ENCODE data around the gene DHRS3. TPM values are rescaled to one million over a fixed set of nuclear protein-coding genes. Genes with fewer than 3 reads are reported as not detected.

Gene DHRS3
- total and polyA plus RNA-seq, 8 donors: 15.1 to 103 (median 58.2) TPM

GRCh38 chr1:12531179-12531499 lies 86.9 kb downstream of the DHRS3 start:
- Histone ChIP-seq H3K36me3 (no peaks in the 10 kb centered on the region), H3K27ac (peak overlapping the region in 3 of 5 donors; percentile 24 to 88 (median 54)), H3K4me3 (no peak overlapping the region), H3K27me3 (no peaks in the 10 kb centered on the region), H3K4me1 (peaks cover 27 to 47% (median 34%) of the 10 kb centered on the region in 4 donors), H3K9me3 (no peaks in the 10 kb centered on the region)
- WGBS, 5 donors: 23 to 67% (median 40%) methylated on average over 1 of the region's 1 CpG
- intact Hi-C loops (cut with DNase I; ENCODE audit: low total_unique reads): no loop called here
- TF ChIP-seq EP300 (IDR thresholded peaks at IDR 0.05): no peak
- TF ChIP-seq, protein P1, sequence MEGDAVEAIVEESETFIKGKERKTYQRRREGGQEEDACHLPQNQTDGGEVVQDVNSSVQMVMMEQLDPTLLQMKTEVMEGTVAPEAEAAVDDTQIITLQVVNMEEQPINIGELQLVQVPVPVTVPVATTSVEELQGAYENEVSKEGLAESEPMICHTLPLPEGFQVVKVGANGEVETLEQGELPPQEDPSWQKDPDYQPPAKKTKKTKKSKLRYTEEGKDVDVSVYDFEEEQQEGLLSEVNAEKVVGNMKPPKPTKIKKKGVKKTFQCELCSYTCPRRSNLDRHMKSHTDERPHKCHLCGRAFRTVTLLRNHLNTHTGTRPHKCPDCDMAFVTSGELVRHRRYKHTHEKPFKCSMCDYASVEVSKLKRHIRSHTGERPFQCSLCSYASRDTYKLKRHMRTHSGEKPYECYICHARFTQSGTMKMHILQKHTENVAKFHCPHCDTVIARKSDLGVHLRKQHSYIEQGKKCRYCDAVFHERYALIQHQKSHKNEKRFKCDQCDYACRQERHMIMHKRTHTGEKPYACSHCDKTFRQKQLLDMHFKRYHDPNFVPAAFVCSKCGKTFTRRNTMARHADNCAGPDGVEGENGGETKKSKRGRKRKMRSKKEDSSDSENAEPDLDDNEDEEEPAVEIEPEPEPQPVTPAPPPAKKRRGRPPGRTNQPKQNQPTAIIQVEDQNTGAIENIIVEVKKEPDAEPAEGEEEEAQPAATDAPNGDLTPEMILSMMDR (IDR thresholded peaks at IDR 0.05): no peak
- no peak for TF ChIP-seq POLR2AphosphoS5 (IDR thresholded peaks at IDR 0.05)
- no peak for TF ChIP-seq POLR2A (IDR thresholded peaks at IDR 0.05)
- no peak for DNase-seq

DNA sequence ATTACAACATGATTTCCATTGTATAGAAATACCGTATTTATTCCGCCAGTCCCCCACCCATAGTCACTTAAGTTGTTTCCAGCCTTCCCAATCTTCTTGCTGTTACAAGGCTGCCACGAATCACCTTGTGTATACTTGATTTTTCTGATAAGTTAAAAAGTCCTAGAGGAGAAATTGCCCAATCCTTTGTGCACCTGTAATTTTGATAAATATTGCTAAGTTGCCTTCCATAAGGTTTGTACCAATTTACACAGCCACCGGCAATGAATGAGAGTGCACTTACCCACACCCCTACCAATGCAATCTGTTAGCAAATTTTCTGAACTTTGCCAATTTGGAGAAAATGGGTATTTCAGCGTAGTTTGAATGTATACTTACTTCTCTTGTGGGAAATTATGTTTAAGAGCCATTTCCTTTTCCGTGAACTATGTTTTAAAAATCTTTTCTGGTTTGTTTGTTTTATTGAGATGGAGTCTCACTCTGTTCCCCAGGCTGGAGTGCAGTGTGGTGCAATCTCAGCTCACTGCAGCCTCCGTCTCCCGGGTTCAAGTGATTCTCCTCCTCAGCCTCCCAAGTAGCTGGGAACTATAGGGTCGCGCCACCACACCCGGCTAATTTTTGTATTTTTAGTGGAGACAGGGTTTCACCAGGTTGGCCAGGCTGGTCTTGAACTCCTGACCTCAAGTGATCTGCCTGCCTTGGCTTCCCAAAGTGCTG lies 87.4 kb downstream of the DHRS3 start:
- Histone ChIP-seq H3K36me3 (no peaks in the 10 kb centered on the region), H3K27me3 (no peaks in the 10 kb centered on the region), H3K27ac (peak overlapping the region in 4 of 5 donors; percentile 24 to 88 (median 59)), H3K9me3 (no peaks in the 10 kb centered on the region), H3K4me3 (no peak overlapping the region), H3K4me1 (peaks cover 29 to 52% (median 38%) of the 10 kb centered on the region in 4 donors)
- intact Hi-C loops (cut with DNase I; ENCODE audit: low total_unique reads): no loop called here
- DNase-seq: no peak
- no peak for TF ChIP-seq POLR2AphosphoS5 (IDR thresholded peaks at IDR 0.05)
- no peak for TF ChIP-seq EP300 (IDR thresholded peaks at IDR 0.05)
- TF ChIP-seq, protein P1 (IDR thresholded peaks at IDR 0.05): no peak
- TF ChIP-seq POLR2A (IDR thresholded peaks at IDR 0.05): no peak
- WGBS, 5 donors: 62 to 78% (median 67%) methylated on average over 11 of the region's 11 CpGs

- no peak for DNase-seq
- peaks cover 29 to 59% (median 44%) of the 10 kb centered on the region in 4 donors for H3K4me1 ChIP-seq
- H3K27me3 ChIP-seq: no peaks in the 10 kb centered on the region
- TF ChIP-seq POLR2A (IDR thresholded peaks at IDR 0.05) (no peak), POLR2AphosphoS5 (IDR thresholded peaks at IDR 0.05) (no peak), EP300 (IDR thresholded peaks at IDR 0.05) (no peak)
- TF ChIP-seq, protein P1 (IDR thresholded peaks at IDR 0.05): no peak
- peak overlapping the region; percentile 34 to 88 (median 81) for H3K27ac ChIP-seq
- H3K9me3 ChIP-seq: no peaks in the 10 kb centered on the region
- WGBS, 5 donors: 77 to 91% (median 86%) methylated on average over 3 of the region's 3 CpGs
- H3K4me3 ChIP-seq: no peak overlapping the region
- no peaks in the 10 kb centered on the region for H3K36me3 ChIP-seq
- intact Hi-C loops (cut with DNase I; ENCODE audit: low total_unique reads): no loop called here
Observed at GRCh38 chr1:12529640-12530174, 88.3 kb downstream of the DHRS3 start.

DNA sequence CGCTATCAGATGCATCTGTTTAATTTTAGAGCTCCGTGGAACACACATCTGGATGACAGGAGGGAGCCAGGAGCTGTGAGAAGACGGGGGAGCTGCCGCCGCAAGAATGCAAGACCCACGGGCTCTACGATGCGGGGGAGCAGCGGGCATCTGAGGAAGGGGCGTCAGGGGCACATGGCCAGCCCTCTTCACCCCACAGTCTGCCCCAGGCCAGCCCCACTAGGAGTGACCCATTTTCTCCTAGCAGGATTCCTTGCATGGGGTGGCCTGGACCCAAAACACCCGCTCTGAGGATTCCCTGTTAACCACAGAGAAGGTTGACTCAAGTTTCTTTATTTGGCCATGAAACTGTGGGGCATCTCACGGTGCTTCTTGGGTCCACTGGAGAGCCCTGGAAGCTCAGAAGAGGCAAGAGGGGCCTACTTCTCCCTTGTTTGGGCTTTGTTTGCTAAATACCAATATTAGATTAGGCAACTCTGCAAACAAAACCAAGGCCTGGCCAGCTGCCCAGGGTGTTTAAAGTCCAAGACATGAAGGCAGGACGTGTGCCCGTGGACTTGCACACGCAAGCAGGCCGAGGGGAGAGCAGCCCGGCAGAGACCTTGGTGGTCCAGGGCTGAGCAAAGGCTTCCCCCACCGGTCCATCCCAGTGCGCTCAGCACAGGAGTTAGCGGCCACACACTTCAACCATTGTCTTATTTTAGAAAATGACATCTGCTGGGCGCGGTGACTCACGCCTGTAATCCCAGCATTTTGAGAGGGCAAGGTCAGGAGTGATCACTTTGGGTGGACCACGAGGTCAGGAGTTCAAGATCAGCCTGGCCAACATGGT lies 89.8 kb downstream of the DHRS3 start:
- H3K36me3 ChIP-seq: no peaks in the 10 kb centered on the region
- no peaks in the 10 kb centered on the region for H3K9me3 ChIP-seq
- no peaks in the 10 kb centered on the region for H3K27me3 ChIP-seq
- TF ChIP-seq POLR2AphosphoS5 (IDR thresholded peaks at IDR 0.05): peak; percentile 28 to 75 (median 31)
- TF ChIP-seq, protein P1 (IDR thresholded peaks at IDR 0.05): no peak
- no peak for TF ChIP-seq EP300 (IDR thresholded peaks at IDR 0.05)
- TF ChIP-seq POLR2A (IDR thresholded peaks at IDR 0.05): no peak
- H3K4me1 ChIP-seq: peaks cover 29 to 59% (median 44%) of the 10 kb centered on the region in 4 donors
- H3K4me3 ChIP-seq: peak overlapping the region in 1 of 4 donors; percentile 14
- H3K27ac ChIP-seq: peak overlapping the region; percentile 70 to 88 (median 81)
- intact Hi-C loops (cut with DNase I; ENCODE audit: low total_unique reads): no loop called here
- DNase-seq: peak; percentile 95 to 99
- 36 to 63% (median 42%) methylated on average over 22 to 24 of the region's 24 CpGs for WGBS, 5 donors
